Mononuclear cell (primary cell): Measurements from ENCODE around the gene CTNNA3. TPM values are rescaled to one million over a fixed set of nuclear protein-coding genes. Genes with fewer than 3 reads are reported as not detected.
"Not testable (repeated sequence)": the region's sequence is repeated elsewhere in the genome, so short reads cannot be mapped to it uniquely, and the experiment has no call there.

Source experiments
- H3K27me3 ChIP-seq: 2 replicates; pipeline ENCODE4 v1.6.0; 2011; ENCODE audit warnings: low read length, control low read depth; ENCODE audit not compliant: insufficient read depth
- H3K4me1 ChIP-seq: 2 replicates; pipeline ENCODE4 v1.5.1; 2011; ENCODE audit warnings: mild to moderate bottlenecking, low read length, control low read depth; ENCODE audit not compliant: insufficient read depth
- H3K4me3 ChIP-seq: 2 replicates; pipeline ENCODE4 v1.5.1; 2011; ENCODE audit warnings: mild to moderate bottlenecking, low read length, moderate library complexity
- H3K9me3 ChIP-seq: 2 replicates; pipeline ENCODE4 v1.5.1; 2011; ENCODE audit warnings: low read depth, mild to moderate bottlenecking, control low read depth, low read length
- total RNA-seq: library from RNA; depleted of rRNA; stranded (reverse); fragments of >200 nt; gene quantifications from one replicate; pipeline ENCODE4 v1.2.3, GENCODE V29; 2012

The CTNNA3 gene
- total RNA-seq, 1 donor, result 0.42 TPM

DNA sequence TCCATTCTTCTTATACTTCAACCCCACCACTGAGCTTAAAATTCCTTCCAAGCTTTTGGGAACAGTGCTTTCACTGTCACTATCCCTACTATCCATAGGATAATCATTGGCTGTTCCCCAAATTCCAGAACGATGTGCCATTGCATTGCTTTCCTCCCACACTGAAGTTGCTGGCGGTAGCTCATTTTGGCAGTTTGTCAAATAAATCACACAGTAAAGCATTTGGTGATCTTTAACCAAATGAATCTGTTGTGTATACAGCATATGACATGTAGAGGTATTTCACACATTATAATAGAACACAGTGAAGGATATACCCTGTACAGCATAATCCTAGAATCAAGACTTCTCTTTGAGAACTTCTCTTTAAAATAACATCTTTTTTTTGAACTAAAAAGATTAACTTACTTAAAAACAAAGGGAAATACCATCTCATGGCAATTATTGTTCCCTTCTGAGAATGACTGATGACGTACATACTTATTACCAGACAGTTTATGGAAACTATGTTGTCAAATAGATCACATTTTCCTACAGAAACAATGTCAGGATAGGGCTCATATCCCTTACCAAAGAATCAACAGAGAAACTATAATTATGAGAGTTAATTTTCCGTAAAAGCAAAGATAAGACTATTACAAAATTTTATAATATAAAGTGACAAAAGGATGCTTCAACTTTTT lies 93.6 kb downstream of the CTNNA3 start:
- Histone ChIP-seq H3K4me1 (no peaks in the 10 kb centered on the region), H3K9me3 (no peaks in the 10 kb centered on the region), H3K27me3 (peaks cover 7% of the 10 kb centered on the region), H3K4me3 (no peak overlapping the region)

DNA sequence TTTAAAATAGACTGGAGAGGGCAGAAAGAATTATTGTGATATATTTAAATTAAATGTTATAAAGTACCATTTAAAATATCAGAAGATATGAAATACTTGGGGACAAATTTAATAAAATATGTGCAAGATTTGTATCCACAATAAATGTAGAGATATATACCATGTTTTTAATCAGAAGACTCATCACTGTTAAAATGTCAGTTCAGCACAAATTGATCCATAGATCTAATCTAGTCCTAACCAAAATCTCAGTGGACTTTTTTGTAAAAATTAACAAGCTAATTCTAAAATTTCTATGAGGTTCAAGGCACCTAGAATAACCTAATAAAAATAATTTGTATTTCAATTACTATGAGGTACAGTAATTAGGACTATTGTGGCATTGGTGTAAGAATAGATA lies 96.4 kb downstream of the CTNNA3 start:
- no peak overlapping the region for H3K4me3 ChIP-seq
- H3K9me3 ChIP-seq, result peaks cover 7% of the 10 kb centered on the region
- peaks cover 7% of the 10 kb centered on the region for H3K27me3 ChIP-seq
- H3K4me1 ChIP-seq, result no peaks in the 10 kb centered on the region

DNA sequence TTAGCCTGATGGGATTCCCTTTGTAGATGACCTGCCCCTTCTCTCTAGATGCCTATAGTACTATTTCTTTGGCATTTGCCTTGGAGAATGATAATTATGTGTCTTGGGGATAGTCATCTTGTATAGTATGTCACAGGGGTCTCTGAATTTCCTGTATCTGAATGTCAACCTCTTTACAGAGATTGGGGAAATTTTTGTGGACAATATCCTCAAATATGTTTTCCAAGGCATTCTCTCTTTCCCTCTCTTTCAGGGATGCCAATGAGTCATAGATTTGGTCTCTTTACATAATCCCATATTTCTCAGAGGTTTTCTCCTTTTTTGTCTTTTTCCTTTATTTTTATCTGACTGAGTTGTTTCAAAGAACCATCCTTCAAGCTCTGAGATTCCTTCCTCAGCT lies 99.4 kb downstream of the CTNNA3 start:
- H3K4me3 ChIP-seq, result no peak overlapping the region
- H3K9me3 ChIP-seq, result peaks cover 10% of the 10 kb centered on the region
- H3K27me3 ChIP-seq, result peaks cover 3% of the 10 kb centered on the region
- no peaks in the 10 kb centered on the region for H3K4me1 ChIP-seq

DNA sequence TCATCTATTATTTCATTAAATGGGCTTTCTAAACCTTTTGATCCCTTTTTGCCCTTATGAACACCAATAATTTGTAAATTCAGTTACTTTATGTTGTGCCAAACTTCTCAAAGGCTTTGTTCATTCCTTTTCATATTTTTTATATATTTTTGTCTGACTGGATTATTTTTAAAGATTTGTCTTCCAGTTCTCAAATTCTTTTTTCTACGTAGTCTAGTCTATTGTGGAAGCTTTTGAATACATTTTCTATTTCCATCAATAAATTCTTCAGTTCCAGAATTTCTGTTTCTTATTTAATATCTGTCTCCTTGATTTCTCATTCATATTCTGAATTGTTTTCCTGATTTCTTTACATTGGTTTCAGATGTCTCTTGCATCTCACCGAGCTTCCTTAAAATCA lies 108.2 kb downstream of the CTNNA3 start:
- H3K27me3 ChIP-seq, result no peaks in the 10 kb centered on the region
- no peak overlapping the region for H3K4me3 ChIP-seq
- H3K9me3 ChIP-seq, result peaks cover 29% of the 10 kb centered on the region
- H3K4me1 ChIP-seq, result no peaks in the 10 kb centered on the region

DNA sequence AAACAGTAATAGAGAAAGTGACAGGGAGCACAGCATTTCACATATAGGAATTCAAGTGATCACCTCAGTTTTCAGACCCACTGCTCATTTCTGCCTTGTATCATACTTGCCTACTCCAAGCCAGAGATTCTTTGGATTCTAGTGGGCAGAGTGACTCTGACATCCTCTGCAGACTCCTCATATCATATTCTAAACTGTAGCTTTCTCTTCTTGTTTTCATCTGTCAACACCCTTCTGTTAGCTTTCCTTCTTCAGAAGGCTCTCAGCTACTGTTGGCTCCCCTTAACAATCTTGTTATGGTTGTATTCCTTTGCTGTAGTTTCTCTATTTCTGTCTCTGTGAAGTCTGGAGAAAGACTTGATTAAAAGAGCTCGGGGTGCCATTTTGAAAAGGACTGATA lies 120.5 kb downstream of the CTNNA3 start:
- H3K4me3 ChIP-seq, result no peak overlapping the region
- H3K27me3 ChIP-seq, result no peaks in the 10 kb centered on the region
- H3K9me3 ChIP-seq, result no peaks in the 10 kb centered on the region
- no peaks in the 10 kb centered on the region for H3K4me1 ChIP-seq

DNA sequence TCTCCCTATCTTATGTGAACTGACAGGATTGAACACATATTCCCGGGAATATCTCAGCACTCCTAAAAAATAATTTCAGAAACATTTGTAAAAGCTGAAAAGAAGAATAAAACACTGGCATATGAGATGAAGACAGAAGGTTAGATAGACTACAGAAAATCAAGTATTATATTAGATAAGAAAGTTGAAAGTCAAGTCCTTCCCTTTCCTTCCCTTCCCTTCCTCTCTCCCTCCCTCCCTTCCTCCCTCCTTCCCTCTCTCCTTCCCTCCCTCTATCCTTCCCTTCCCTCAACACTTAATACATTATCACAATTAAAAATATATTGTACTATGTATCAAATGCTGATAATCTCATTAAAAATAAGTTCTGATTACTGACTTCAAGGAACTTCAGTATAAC lies 122.5 kb downstream of the CTNNA3 start:
- H3K9me3 ChIP-seq, result no peaks in the 10 kb centered on the region
- H3K4me1 ChIP-seq, result no peaks in the 10 kb centered on the region
- H3K27me3 ChIP-seq, result no peaks in the 10 kb centered on the region
- no peak overlapping the region for H3K4me3 ChIP-seq

DNA sequence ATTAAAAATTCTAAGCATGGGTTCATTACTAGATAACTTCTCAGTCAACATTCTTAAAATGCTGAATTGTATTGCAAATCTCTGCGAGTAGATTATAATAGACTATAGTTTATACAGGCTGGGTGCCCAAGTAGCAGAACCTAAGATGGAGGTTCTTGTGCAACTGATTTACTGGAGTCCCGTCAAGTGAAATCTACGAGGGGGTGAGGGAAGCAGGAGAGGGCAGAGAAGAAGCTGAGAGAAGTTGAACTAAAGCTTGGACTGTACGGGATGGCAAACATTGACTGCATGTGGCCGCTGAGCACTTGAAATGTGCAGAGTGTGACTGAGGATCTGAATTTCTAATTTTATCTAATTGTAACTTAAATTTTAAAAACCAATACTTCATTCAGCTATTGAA lies 124.5 kb downstream of the CTNNA3 start:
- Histone ChIP-seq H3K4me3 (no peak overlapping the region), H3K9me3 (no peaks in the 10 kb centered on the region)

DNA sequence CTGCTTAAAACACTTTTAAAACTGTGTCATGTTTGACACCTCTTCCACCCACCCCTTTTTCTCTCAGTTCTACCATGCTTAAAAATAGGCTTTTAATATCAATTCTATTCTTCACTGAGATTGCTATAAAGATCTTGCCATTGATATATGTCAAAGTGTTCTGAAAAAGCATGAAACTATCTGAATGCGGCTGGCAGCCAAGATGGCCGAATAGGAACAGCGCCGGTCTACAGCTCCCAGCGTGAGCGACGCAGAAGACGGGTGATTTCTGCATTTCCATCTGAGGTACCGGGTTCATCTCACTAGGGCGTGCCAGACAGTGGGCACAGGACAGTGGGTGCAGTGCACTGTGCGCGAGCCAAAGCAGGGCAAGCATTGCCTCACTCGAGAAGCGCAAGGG lies 137.7 kb downstream of the CTNNA3 start:
- H3K4me1 ChIP-seq, H3K9me3 ChIP-seq, H3K4me3 ChIP-seq, H3K27me3 ChIP-seq: not testable (repeated sequence)

More for the DNA sequence above, 124.5 kb downstream of the CTNNA3 start:
- Histone ChIP-seq H3K4me1 (no peaks in the 10 kb centered on the region), H3K27me3 (no peaks in the 10 kb centered on the region)

DNA sequence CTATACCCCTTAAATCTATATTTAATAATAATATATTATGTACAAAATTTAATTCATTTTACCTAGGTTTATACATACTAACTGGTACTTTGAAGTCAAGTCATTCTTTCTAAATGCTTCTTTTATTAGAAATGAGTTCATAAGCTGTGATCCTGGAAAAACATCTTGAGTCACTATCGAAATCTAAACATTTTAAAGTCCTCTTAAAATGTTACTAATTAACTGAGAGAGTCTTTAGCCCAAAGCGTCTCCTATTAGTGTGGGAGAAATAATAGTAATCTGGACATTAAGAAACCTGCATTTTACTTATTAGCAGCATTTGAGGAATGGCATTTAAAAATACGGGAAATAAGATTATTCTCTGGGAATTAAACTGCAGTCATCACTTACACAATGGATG lies 142.7 kb downstream of the CTNNA3 start:
- Histone ChIP-seq H3K9me3 (no peaks in the 10 kb centered on the region), H3K4me3 (no peak overlapping the region), H3K27me3 (no peaks in the 10 kb centered on the region), H3K4me1 (no peaks in the 10 kb centered on the region)

DNA sequence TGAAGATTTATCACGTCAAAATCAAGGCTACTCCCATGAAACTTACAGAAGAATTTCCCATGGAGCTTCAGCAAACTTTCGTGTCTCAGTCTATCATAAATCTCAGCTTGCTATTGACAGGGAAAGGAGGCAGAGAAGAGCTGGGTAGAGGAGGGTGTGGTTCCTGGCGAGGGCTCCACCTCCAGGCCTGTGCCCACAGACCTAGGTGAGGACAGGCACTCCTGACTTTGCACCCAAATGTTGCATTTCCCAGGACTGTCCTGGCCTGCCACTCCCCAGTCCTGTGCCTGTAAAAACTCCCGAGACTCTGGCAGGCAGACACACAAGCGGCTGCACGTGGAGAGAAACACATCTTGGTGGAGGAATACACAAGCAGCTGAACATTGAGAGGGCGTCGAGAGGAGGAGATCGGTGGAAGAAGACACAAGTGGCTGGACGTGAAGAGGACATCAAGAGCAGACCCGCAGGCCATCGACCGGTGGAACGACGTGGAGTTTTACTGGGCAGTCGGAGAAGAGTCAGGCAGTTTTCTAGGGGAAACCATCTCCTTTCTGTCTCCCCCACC lies 145.1 kb downstream of the CTNNA3 start:
- H3K4me1 ChIP-seq, result no peaks in the 10 kb centered on the region
- H3K9me3 ChIP-seq, result no peaks in the 10 kb centered on the region
- no peak overlapping the region for H3K4me3 ChIP-seq
- no peaks in the 10 kb centered on the region for H3K27me3 ChIP-seq

DNA sequence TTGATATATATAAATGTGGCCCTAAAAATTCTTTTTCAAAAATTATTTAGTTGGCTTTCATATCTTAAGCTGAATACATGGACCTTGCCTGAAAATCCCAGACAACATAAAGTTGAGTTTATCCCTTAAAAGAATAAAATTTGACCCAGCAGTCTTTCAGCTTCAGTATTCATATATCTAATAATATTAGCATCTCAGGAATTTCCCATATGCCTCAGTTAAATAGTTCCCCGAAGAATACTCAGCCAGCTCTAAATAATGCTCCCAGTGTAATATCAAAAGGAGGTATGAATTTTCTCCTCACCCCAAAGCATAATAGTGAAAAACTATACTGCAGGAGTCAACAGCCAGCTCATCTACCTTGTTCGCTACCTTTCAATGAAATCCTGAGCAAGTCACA lies 145.9 kb downstream of the CTNNA3 start:
- H3K9me3 ChIP-seq, result no peaks in the 10 kb centered on the region
- no peaks in the 10 kb centered on the region for H3K27me3 ChIP-seq
- no peaks in the 10 kb centered on the region for H3K4me1 ChIP-seq
- no peak overlapping the region for H3K4me3 ChIP-seq

DNA sequence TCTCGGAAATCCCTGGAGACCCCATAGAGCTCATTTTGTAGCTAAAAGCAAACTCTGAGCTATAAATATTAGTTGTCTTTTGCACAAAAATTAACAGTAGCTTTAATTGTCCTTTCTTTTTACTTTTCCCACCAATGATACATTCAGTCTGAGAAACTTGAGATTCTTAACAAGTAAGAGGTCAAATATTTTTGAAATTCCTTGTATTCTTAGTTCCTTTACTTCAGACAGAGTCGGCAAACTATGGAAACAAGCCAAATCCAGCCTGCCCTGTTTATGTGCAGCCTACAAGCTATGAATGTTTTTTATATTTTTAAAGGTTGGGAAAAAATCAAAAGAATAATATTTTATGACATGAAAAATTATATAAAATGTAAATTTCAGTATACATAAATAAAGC lies 146.6 kb downstream of the CTNNA3 start:
- Histone ChIP-seq H3K9me3 (no peaks in the 10 kb centered on the region), H3K4me1 (no peaks in the 10 kb centered on the region), H3K27me3 (no peaks in the 10 kb centered on the region), H3K4me3 (no peak overlapping the region)

DNA sequence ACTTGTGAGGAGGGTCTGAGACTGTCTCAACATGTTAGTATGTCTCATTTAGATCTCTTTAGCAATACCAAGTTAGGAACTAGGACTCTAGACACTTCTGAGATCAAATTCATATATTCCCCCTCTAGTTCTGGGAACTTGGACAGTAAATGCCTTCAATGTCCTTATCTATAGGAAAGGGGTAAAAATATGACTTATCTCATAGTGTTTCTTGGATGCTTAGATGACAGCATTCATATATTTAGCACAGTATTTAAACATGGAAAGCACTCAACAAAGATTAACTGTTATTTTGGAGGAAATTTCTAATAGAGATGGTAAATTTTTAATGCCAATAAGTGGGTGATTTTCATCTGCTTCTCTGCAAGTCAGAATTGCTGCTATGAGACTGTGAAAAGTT lies 154.6 kb downstream of the CTNNA3 start:
- H3K4me3 ChIP-seq, result no peak overlapping the region
- no peaks in the 10 kb centered on the region for H3K4me1 ChIP-seq
- H3K27me3 ChIP-seq, result peaks cover 5% of the 10 kb centered on the region
- H3K9me3 ChIP-seq, result no peaks in the 10 kb centered on the region

DNA sequence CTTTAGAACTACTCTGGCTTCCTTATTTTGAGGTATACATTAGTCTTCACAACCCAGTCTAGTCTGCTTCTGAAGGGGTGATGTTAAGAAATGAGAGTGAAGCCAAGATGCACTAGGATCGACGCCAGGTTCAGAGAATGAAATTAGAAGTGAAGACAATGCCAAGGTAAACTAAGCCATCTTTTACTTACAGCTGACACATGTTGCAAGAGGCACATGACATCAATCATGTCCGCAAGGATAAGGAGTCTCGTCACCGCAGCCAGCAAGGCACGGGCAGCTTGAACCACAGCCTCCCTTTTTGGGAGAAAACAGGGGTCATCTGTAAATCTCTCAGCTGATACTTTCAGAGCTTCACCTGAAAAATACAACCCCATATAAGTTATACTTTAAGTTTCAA lies 156.7 kb downstream of the CTNNA3 start:
- Histone ChIP-seq H3K4me1 (no peaks in the 10 kb centered on the region), H3K9me3 (no peaks in the 10 kb centered on the region), H3K4me3 (no peak overlapping the region), H3K27me3 (peaks cover 5% of the 10 kb centered on the region)

DNA sequence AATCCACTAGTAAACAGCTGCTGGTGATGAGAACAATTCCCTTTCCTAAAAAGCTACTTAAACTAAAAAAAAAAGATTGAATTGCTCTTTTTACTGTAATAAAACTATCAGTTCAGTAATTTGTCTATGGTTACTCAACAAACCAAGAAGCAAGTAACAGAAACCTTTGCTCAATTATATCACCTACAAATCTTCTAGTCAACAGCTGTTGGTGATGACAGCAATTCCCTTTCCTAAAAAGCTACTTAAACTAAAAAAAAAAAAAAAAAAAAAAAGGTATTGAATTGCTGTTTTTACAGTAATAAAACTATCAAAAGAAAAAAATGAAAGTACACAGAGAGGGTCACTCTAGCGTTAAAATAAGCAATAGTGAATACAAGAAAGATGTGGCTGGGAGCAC lies 158.1 kb downstream of the CTNNA3 start:
- Histone ChIP-seq H3K4me3 (no peak overlapping the region), H3K27me3 (peaks cover 5% of the 10 kb centered on the region), H3K4me1 (no peaks in the 10 kb centered on the region), H3K9me3 (no peaks in the 10 kb centered on the region)

DNA sequence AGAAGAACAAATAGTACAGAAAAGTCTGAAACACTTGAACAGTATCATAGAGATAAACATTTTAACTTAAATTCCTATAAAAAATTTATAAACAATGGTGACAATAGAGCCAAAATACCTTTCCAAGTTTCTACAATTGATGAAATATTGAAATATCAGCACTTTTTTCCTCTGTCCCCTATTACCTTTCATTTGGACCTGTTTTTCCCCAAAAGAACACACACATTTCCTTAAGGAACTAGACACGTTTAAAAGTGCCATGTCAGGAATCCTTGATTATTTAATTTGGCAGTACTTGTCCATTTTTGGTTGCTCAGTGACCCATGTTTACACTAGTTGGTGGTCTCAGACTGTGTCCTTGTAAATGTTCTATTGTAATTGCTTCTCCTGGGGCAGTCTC lies 162.6 kb downstream of the CTNNA3 start:
- Histone ChIP-seq H3K27me3 (no peaks in the 10 kb centered on the region), H3K4me1 (no peaks in the 10 kb centered on the region), H3K4me3 (no peak overlapping the region), H3K9me3 (no peaks in the 10 kb centered on the region)
